Measurements from ENCODE around the gene ITIH2.

The ITIH2 gene

DNA sequence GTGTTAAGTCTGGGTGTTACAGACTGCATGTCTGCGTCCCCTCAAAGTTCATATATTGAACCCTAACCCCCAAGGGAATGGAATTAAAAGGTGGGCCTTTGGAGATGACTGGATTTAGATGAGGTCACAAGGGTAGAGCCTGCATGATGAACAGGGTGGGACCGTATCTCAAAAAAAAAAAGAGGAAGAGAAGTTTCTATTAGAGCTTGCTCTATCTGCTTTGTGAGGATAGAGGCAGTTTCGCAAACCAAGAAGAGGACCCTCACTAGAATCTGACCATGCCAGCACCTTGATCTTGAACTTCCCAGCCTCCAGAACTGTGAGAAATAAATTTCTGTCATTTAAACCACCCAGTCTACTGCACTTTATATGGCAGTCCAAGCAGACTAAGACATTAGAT lies 83.3 kb downstream of the ITIH2 start:
- no peaks in the 10 kb centered on the region for H3F3A ChIP-seq (ENCODE audit: insufficient read depth)
- TF ChIP-seq EZH2phosphoT487 (conservative IDR thresholded peaks at IDR 0.05; ENCODE audit: low read length), result no peak
- TF ChIP-seq, protein P1, sequence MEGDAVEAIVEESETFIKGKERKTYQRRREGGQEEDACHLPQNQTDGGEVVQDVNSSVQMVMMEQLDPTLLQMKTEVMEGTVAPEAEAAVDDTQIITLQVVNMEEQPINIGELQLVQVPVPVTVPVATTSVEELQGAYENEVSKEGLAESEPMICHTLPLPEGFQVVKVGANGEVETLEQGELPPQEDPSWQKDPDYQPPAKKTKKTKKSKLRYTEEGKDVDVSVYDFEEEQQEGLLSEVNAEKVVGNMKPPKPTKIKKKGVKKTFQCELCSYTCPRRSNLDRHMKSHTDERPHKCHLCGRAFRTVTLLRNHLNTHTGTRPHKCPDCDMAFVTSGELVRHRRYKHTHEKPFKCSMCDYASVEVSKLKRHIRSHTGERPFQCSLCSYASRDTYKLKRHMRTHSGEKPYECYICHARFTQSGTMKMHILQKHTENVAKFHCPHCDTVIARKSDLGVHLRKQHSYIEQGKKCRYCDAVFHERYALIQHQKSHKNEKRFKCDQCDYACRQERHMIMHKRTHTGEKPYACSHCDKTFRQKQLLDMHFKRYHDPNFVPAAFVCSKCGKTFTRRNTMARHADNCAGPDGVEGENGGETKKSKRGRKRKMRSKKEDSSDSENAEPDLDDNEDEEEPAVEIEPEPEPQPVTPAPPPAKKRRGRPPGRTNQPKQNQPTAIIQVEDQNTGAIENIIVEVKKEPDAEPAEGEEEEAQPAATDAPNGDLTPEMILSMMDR (IDR thresholded peaks at IDR 0.05; ENCODE audit: insufficient read depth, low read length, poor library complexity, severe bottlenecking), result no peak
- no peak overlapping the region for H2AFZ ChIP-seq (ENCODE audit: low read depth, low read length, severe bottlenecking)
- no peak overlapping the region for H3K27ac ChIP-seq (ENCODE audit: low read depth, low read length)
- H3K9me2 ChIP-seq (replicated peaks; ENCODE audit: insufficient read depth, low read length), result no peaks in the 10 kb centered on the region
- H4K20me1 ChIP-seq (ENCODE audit: low read depth, low read length), result peaks cover 17% of the 10 kb centered on the region
- H3K4me2 ChIP-seq (ENCODE audit: low read depth, low read length, poor library complexity, severe bottlenecking), result peak overlapping the region; percentile 79
- peaks cover 94% of the 10 kb centered on the region for H3K79me2 ChIP-seq (ENCODE audit: insufficient read depth, low read length)
- peak overlapping the region; percentile 72 for H3K4me3 ChIP-seq (ENCODE audit: insufficient read depth, low read length, poor library complexity, severe bottlenecking)
- no peaks in the 10 kb centered on the region for H3K36me3 ChIP-seq (ENCODE audit: low read length)
- peak overlapping the region; percentile 91; the same call in 1 of the 2 replicates for H3K9ac ChIP-seq (ENCODE audit: low read length)
- H3K27me3 ChIP-seq (ENCODE audit: low read length), result no peaks in the 10 kb centered on the region
- H3K9me3 ChIP-seq (ENCODE audit: insufficient read depth, low read length), result no peaks in the 10 kb centered on the region

DNA sequence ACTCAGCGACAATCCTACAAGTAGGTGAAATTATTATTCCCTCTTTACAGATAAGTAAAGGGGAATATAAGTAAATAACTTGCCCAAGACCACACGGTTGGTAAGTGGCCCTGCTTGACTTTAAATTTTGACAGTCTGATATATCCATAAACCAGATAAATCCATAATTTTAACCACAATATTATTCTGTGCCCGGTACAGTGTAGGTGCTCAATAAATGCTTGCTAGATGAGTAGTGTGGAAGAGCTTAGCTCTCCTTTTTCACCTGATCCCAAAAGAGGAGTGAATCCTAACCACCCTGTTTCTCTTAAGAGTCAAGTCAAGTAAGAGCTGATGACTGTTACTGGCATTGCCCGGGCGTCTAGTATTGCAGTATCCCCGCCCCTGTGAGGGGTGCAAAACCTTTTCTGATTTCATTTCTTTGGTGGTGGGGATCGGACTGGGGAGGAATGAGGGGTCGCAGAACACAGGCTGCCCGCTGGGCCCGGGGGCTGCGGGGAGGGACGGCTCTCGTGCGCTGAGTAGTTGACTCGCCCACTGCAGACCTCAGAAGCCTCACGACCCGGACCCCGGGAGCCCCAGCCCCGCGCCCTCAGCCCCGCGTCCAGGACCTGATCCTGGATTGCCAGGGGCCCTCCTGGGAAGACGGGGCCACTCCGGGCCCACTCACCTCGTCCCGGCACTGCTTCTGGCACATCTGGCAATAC lies 84.2 kb downstream of the ITIH2 start:
- no peaks in the 10 kb centered on the region for H3K27me3 ChIP-seq (ENCODE audit: low read length)
- H3K27ac ChIP-seq (ENCODE audit: low read depth, low read length), result no peak overlapping the region
- no peaks in the 10 kb centered on the region for H3F3A ChIP-seq (ENCODE audit: insufficient read depth)
- no peaks in the 10 kb centered on the region for H3K9me3 ChIP-seq (ENCODE audit: insufficient read depth, low read length)
- H4K20me1 ChIP-seq (ENCODE audit: low read depth, low read length), result peaks cover 17% of the 10 kb centered on the region
- H3K36me3 ChIP-seq (ENCODE audit: low read length), result no peaks in the 10 kb centered on the region
- TF ChIP-seq EZH2phosphoT487 (conservative IDR thresholded peaks at IDR 0.05; ENCODE audit: low read length), result no peak
- TF ChIP-seq, protein P1 (IDR thresholded peaks at IDR 0.05; ENCODE audit: insufficient read depth, low read length, poor library complexity, severe bottlenecking), result no peak
- peak overlapping the region; percentile 56 for H2AFZ ChIP-seq (ENCODE audit: low read depth, low read length, severe bottlenecking)
- peak overlapping the region; percentile 91 for H3K9ac ChIP-seq (ENCODE audit: low read length)
- H3K9me2 ChIP-seq (replicated peaks; ENCODE audit: insufficient read depth, low read length), result no peaks in the 10 kb centered on the region
- H3K4me3 ChIP-seq (ENCODE audit: insufficient read depth, low read length, poor library complexity, severe bottlenecking), result peak overlapping the region; percentile 72
- H3K4me2 ChIP-seq (ENCODE audit: low read depth, low read length, poor library complexity, severe bottlenecking), result peak overlapping the region; percentile 79
- H3K79me2 ChIP-seq (ENCODE audit: insufficient read depth, low read length), result peaks cover 98% of the 10 kb centered on the region

DNA sequence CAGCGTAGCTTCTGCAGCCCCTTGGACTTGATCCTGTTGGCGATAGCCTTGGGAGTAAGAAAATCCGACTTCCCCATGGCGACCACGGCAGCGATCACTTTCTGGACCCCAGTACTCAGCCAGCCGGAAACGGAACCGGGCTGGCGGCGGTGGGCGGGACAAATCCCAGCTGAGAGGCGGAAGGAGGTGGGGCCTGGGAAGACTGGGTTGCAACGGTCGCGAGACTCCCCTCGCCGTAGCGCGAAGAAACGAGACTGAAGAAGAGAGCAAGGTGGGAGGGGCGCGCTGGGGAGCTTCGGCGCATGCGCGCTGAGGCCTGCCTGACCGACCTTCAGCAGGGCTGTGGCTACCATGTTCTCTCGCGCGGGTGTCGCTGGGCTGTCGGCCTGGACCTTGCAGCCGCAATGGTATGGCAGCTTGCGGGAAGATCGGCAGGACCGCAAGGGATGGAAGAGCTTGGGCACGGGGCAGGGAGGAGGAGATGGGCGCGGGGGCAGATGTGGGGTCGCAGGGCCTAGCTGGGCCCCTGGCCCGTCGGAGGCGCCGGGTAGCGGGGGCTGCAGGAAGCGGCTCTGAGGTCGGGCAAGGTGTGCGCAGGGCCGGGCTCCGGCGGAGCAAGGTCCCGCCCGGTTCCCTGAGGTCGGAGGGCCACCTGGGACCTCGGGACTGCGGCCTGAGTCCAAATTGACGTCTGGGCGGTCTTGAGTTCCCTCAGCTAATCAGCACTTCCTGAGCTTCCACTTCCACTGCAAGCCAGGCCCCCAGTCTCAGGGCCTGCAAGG lies 84.9 kb downstream of the ITIH2 start, which contains the start of the genes ATP5F1C and KIN:
Gene ATP5F1C, plus strand, starts transcription at position 321 of the 782 bp plus-strand sequence. Its CDS starts 31 bp downstream, at position 352.
Gene KIN, minus strand, starts transcription at position 137 of the 782 bp plus-strand sequence. Its CDS starts 60 bp downstream, at position 77.
- Histone ChIP-seq H3F3A (ENCODE audit: insufficient read depth) (no peaks in the 10 kb centered on the region), H3K79me2 (ENCODE audit: insufficient read depth, low read length) (peaks cover 99% of the 10 kb centered on the region), H3K9me3 (ENCODE audit: insufficient read depth, low read length) (no peaks in the 10 kb centered on the region), H3K36me3 (ENCODE audit: low read length) (no peaks in the 10 kb centered on the region), H3K27me3 (ENCODE audit: low read length) (no peaks in the 10 kb centered on the region), H3K4me2 (ENCODE audit: low read depth, low read length, poor library complexity, severe bottlenecking) (peak within 1 kb of the TSS; percentile 96), H2AFZ (ENCODE audit: low read depth, low read length, severe bottlenecking) (peak within 1 kb of the TSS; percentile 76), H3K9me2 (replicated peaks; ENCODE audit: insufficient read depth, low read length) (no peaks in the 10 kb centered on the region), H4K20me1 (ENCODE audit: low read depth, low read length) (peaks cover 17% of the 10 kb centered on the region), H3K9ac (ENCODE audit: low read length) (peak within 1 kb of the TSS; percentile 91), H3K27ac (ENCODE audit: low read depth, low read length) (peak within 1 kb of the TSS; percentile 28), H3K4me3 (ENCODE audit: insufficient read depth, low read length, poor library complexity, severe bottlenecking) (peak within 1 kb of the TSS; percentile 72)
- TF ChIP-seq, protein P1 (IDR thresholded peaks at IDR 0.05; ENCODE audit: insufficient read depth, low read length, poor library complexity, severe bottlenecking), result no peak
- TF ChIP-seq EZH2phosphoT487 (conservative IDR thresholded peaks at IDR 0.05; ENCODE audit: low read length), result no peak
